ENCODE measurements around the gene AP3B1.

Gene AP3B1

DNA sequence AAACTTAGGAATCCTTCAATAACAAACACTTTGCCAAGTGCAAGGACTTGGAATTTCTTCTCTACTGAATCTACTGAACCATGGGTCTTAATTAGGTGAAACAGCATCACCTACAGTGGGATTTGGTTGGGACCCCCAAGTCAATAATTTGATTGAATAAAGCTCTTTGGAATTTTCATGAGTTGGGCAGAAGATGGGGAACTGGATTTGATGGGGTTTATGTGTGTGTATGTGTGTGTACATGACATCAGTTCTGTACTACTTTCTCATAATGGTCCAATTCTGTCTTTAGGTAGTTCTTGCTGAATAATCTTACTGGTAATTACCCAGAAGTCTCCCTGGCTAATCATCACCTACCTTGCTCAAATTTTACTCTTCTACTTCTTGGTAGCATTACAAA is 319.9 kb downstream of the AP3B1 start:
- Mint-ChIP-seq H3K4me1 (peaks cover 20% of the 10 kb centered on the region), H3K9me3 (peaks cover 16% of the 10 kb centered on the region), H3K4me3 (no peak overlapping the region), H3K27ac (no peak overlapping the region), H3K27me3 (ENCODE audit: low read depth, poor library complexity) (peaks cover 90% of the 10 kb centered on the region), H3K36me3 (ENCODE audit: low read depth) (peaks cover 5% of the 10 kb centered on the region)
- TF ChIP-seq, protein P1, sequence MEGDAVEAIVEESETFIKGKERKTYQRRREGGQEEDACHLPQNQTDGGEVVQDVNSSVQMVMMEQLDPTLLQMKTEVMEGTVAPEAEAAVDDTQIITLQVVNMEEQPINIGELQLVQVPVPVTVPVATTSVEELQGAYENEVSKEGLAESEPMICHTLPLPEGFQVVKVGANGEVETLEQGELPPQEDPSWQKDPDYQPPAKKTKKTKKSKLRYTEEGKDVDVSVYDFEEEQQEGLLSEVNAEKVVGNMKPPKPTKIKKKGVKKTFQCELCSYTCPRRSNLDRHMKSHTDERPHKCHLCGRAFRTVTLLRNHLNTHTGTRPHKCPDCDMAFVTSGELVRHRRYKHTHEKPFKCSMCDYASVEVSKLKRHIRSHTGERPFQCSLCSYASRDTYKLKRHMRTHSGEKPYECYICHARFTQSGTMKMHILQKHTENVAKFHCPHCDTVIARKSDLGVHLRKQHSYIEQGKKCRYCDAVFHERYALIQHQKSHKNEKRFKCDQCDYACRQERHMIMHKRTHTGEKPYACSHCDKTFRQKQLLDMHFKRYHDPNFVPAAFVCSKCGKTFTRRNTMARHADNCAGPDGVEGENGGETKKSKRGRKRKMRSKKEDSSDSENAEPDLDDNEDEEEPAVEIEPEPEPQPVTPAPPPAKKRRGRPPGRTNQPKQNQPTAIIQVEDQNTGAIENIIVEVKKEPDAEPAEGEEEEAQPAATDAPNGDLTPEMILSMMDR (IDR thresholded peaks at IDR 0.05) = no peak
- DNase-seq = no peak

DNA sequence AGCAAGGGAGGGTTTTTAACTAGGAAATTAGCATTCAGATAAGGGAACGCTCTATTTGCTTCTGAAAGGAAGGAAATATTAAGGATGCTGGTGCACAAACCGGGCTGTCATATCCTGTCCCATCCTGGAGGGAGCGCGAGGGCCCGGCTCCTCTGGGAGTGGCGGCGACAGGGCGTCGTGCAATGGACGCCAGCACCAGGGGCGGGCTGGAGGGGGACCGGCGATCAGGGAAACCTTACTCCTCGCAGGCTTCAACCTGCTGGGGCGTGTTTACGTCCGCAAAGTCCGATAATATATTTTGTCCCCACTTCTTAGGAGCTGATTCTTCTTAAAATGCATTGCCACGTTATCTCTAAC is 321.3 kb downstream of the AP3B1 start:
- peak; percentile 61 for DNase-seq
- H3K36me3 Mint-ChIP-seq (ENCODE audit: low read depth) = peaks cover 5% of the 10 kb centered on the region

DNA sequence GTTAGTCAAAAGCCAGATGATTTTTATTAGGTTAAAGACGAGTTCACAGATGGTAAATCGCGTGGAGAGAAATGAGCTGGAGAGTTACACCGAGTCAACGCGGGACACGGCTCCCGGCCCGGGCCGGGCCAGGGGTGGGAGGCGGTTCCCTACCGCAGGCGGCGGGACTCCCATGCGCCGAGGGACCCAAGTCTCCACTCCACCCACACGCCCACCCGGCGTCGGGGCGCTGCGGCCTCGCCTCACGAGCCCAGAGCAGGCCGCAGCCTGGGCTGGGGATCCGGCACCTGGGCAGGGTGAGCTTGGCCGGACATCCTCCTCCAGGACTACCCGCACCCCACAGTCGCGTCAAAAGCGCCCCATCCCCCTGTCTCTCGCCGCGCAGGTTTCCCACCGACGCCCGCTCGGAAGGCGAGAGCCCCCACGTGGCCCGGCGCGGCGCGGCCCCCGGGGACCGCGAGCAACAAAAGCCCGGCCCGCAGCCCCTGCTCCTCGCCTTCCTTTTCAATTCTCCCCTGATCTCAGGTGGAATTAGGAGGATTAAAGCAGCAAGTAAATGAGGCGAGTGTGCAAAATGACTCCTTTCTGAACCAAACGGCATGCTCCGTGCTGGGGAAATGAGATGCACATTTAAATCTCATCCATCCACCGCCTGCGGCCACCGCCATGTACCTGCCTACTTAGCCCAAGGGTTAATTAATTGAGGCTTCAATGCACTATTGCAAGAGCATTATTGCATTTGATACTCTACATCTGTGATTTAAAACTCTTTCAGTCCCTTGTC is 321.8 kb downstream of the AP3B1 start:
- Mint-ChIP-seq H3K27ac (no peak overlapping the region), H3K4me1 (peaks cover 20% of the 10 kb centered on the region), H3K27me3 (ENCODE audit: low read depth, poor library complexity) (peaks cover 90% of the 10 kb centered on the region), H3K36me3 (ENCODE audit: low read depth) (peaks cover 5% of the 10 kb centered on the region), H3K4me3 (peak overlapping the region; percentile 76), H3K9me3 (peaks cover 12% of the 10 kb centered on the region)
- DNase-seq = peak; percentile 46
- TF ChIP-seq, protein P1 (IDR thresholded peaks at IDR 0.05) = no peak

More for the DNA sequence above, 321.3 kb downstream of the AP3B1 start:
- Mint-ChIP-seq H3K27ac (no peak overlapping the region), H3K27me3 (ENCODE audit: low read depth, poor library complexity) (peaks cover 90% of the 10 kb centered on the region), H3K4me3 (peak overlapping the region; percentile 76), H3K9me3 (peaks cover 16% of the 10 kb centered on the region), H3K4me1 (peaks cover 20% of the 10 kb centered on the region)
- TF ChIP-seq, protein P1 (IDR thresholded peaks at IDR 0.05) = no peak

DNA sequence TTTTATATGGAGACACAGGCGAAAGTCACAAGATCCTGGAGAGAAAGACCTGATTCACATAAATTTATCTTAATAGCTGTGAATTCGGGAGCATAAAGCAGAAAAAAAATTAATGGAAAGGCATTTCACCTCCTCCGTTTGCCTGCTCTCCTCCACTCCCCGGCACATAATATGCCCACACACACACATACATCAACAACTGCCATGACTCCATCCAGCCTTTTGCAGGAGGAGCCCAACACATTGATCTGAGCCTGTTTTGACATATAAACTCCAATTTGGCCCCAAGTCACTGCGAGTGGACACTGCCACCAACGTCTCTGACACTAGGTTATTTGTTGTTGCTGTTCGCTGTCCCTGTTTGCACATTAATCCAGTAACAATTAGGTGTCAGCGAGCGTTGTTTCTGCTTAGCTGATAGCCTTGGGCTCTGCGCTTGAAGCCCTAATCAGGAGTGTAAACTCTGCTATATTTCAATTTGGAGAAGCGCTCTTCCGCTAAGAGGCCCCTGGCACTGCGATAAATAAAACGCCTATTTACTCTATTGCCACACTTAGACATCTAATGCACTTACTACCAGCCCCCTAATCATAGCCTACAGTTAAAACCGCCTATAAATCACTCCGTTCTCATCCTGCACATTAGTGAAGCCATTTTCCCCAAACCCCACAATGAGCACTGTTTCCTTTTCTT is 322.6 kb downstream of the AP3B1 start:
- no peak for DNase-seq
- Mint-ChIP-seq H3K36me3 (ENCODE audit: low read depth) (peaks cover under 1% of the 10 kb centered on the region), H3K9me3 (peaks cover 10% of the 10 kb centered on the region), H3K4me3 (peak overlapping the region; percentile 72), H3K27me3 (ENCODE audit: low read depth, poor library complexity) (peaks cover 91% of the 10 kb centered on the region), H3K4me1 (peaks cover 20% of the 10 kb centered on the region), H3K27ac (no peak overlapping the region)
- TF ChIP-seq, protein P1 (IDR thresholded peaks at IDR 0.05) = no peak

DNA sequence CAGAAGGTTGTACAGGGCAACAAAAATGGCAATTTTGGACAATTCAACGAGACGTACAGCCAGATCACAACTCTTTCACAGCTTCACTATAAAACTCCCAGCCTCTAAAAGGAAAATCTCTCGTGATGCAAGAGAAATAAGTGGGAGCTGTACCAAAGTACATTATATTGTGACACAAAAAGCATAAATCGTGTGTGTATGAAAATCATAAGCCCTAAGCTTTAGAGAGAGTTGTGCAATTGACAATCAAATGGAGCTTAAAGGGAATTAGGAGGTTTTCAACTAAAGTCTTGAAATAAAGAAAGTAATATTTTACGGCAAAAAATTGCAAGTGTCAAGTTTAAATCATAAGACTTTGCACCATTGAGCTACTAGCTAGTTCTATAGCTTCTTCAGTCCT is 323.6 kb downstream of the AP3B1 start:
- peaks cover 91% of the 10 kb centered on the region for H3K27me3 Mint-ChIP-seq (ENCODE audit: low read depth, poor library complexity)
- no peak overlapping the region for H3K4me3 Mint-ChIP-seq
- TF ChIP-seq, protein P1 (IDR thresholded peaks at IDR 0.05) = no peak
- no peaks in the 10 kb centered on the region for H3K36me3 Mint-ChIP-seq (ENCODE audit: low read depth)
- DNase-seq = no peak
- H3K27ac Mint-ChIP-seq = no peak overlapping the region
- peaks cover 20% of the 10 kb centered on the region for H3K4me1 Mint-ChIP-seq
- H3K9me3 Mint-ChIP-seq = peaks cover 14% of the 10 kb centered on the region
